ENCODE results near the gene CELF2.

Gene CELF2

DNA sequence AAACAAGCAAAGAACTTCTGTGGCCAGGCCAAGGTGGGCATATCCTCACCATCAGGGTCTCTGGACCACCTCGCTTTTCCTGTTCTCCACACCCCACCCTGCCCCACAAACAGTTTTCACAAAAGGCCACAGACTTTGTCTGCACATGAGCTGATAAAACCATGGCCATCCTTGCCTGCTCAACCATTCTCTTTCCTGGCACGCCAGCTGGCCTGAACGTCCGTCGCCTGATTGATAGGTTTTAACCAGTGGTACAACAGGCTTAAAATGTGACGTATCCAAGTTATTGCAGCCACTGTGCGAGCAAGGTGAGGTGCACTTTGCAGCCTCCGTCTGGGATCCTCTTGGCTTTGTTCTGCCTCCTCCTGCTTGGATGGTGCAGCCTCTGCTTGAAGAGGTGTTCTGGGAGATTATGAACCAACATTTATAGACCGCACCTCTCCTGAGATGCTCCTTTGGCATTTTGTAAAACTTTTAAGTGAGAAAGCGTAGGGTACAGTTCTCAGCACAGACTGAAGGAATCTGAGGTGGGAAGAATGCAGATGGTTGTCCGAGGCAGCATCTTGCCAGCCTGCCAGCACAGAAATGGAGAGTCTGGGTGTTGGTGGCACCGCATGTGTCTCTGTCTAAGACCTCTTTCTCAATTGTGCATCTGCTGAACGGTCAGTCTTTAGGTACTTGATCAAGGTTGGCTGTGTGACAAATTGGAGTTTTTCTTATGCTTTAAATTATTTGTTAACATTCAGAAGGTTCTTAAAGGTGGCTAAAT, 288.3 kb downstream of the CELF2 start:
- DNase-seq, result no peak

DNA sequence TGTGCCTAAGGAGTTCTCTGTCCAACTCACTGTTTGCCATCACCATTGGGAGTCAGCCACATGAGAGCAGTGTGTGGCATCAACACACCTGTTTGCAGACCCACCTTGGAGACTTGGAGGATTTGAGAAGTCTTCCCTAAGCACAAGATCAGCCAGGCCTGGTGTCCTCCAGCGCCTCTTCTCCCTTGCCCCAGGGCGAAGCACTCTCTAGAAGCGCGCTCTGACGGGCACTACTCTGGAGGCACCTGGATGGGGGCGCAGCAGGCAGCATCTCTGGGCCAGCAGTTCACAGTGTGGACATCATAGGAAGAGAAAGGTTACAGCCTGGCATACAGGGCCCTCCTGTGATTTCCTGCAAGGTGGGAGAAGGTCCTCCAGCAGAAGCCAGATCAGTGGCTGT, 289.3 kb downstream of the CELF2 start:
- DNase-seq, result no peak

DNA sequence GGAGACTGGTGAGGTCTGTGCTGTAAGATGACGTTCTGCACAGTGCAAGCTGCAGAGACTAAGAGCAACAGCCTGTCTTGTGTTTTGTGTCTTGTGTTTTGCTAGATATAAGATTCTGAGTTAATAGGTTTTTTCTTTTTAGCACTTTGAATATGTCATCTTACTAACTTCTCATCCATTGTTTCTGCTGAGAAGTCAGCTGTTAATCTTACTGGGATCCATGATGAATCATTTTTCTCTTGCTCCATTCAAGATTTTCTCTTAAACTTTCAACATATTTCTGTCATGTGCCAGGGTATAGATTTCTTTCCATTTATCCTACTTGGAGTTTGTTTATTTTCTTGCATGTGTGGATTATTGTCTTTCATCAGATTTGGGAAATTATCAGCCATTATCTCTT, 290.3 kb downstream of the CELF2 start:
- no peak for DNase-seq

DNA sequence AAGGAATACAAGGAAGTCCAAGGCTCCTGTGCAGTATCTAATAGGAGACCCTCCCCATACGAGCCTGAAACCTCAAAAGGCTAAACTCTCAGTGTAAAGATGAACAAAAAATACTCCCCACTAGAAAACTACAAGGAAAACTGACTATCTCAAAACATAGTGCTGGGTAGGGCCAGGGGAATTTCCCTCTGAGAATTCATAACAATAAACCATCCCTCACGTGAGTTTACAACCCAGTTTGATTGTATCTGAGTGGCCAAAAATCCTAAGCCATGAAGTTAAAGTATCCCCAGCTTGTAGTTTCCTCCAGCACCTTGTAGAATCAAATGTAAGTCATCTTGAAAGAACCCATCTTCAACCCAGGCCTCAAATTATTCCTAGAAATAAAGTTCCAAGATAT, 293.4 kb downstream of the CELF2 start:
- DNase-seq, result no peak

DNA sequence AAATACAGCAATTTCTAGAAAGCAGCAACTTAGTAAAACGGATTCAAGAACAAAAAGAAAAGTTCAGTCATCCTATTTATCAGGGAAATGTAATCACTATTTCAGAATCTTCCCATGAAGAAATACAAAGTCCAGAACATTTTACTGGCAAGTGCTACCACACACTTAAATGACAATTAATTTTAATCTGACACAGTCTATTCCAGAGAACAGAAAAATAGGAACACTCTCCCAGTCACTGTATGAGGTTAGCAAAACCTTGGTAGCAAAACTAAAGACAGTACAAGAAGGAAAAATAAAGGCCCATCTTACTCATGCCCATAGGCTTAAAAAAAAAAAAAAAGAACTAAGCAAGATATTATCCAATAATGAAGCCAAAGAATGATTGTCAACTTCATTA, 295.8 kb downstream of the CELF2 start:
- no peak for DNase-seq

DNA sequence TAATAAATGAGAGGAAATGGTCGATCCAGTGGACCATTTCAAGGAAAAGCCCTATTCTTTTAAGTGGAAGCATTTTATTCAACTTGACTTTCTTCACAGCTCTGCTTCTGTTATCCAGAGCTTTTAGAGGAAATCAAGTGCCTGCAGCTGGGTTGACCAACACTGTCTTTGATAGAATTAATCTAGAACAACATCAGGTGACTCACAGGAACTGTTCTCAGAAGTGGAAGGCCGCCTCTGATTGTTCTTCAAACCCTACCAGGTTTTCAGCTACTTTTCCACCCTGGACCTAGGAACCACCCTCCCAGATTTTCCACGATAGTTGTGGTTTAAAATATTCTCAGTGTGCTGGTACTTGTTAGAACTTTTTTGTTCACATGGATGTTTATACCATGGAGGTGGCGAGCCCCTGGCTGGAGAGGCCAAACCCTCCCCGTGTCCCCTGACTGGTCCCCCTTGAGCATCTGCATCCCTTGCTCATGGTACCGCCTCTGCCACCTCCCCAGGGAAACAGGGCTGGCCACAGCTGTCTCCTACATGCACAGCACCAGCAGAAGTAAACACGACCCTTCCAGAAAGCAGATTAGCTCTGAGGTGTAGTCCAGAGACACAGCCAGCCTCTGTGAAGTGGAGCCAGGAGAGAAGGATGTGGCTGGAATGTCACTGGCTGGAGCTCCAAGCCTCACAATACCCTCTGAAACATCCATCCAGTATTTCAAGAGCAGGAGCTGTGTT, 300.4 kb downstream of the CELF2 start:
- DNase-seq, result no peak

DNA sequence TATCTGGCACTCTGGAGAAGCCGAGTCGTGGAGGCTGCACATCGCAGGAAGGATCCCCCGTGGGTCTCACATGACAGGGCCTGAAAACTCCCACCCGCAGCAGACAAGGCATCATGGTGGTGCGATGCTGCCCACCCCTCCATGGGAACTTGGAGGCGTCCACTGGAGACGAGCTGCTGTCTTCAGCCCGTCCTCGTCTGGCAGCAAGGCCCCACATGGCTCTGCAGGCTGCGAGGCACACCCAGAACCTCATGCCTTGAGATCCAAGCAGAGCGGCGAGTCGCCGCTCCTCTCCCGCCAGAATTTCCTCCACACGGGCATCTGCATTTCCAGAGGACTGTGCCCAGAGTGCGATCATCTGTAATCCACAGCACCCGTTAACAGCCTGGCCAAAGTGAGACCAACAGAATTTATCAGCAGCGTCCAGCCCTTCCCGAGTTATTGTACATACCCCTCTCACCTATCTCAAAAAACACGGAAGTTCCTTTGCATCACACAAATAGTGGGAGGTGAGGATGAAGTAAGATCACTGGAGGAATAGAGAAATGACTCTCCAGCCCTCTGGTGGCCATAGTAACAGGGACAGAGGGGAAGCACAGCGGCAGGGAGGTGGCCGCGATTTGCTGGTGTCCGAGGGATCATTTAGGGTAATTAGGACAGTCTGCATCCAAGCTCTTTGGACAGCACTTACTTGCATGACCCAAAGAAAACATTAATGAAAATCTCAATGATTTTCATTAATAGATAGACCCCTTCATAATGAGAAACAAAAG, 301.3 kb downstream of the CELF2 start:
- no peak for DNase-seq

DNA sequence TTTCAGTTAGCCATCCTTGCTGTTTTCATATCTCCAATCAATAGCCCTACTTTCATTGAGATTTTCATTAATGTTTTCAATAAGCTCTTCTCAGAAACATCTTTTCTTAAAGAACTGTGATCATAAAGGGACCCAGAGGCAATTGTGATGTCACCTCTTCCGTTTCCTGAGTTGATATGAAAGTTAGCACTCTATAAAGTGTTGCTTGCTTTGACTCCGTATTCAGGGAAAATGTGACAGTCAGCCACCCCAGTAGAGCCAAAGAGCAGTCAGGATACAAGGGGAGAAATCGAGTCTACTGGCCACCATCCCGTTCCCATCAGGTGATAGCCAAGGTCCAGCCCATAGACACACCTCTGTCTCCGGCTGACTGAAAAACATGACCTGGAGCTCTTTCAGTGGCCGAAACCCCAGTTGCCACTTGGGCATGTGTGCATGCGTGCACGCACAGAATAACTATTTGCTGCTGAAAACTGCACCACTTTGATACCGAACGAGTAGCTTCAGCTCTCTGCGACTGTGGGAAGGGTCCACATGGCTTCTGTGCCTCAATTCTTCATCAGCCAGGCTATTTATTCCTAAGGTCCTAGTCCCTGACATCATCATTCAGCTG, 302.4 kb downstream of the CELF2 start:
- DNase-seq, result no peak

DNA sequence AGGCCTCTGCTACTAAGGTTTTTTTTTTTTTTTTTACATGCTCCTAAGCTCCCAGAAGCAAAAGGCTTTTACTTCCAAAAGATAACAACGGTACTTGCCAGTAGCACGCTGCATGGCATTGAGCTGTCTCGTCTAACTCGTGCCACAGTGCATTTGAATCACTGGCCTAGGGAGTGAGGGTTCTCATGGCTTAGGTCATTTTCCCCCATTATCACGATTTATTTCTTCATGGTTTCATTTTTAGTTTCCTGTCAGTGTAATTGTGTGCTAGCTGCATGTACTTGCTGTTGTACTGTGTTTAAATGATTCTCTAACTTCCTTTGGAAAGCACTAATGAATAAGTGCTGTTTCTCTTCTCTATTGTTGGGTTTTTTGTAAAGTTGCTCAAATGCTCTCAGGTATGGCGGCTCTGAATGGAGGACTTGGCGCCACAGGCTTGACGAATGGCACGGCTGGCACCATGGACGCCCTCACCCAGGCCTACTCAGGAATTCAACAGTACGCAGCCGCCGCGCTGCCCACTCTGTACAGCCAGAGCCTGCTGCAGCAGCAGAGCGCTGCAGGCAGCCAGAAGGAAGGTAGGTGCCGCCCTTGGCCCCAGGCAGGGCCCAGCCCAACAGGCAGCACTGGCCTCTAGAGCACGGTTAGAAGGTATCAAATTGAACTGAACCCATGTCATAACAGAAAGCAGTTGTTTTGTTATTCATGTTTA, 303.3 kb downstream of the CELF2 start:
- no peak for DNase-seq

DNA sequence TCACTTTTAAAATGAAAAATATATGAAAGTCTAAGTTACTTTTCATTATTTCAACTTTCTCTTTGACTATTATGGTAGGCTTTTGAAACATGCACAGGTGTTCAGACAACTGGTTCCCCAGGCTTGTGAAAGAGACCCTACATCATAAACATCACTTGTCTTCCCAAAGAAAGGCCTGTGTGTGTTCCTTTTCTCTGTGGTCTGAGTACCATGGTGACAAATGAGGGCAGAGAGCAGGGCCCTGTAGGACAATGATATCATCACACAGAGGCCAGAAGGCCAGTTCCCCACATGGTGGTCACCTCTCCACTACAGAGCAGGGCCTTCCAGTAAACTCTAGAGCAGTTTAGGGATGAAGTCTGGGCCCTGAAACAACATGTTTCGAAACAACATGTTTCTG, 305.0 kb downstream of the CELF2 start:
- no peak for DNase-seq

DNA sequence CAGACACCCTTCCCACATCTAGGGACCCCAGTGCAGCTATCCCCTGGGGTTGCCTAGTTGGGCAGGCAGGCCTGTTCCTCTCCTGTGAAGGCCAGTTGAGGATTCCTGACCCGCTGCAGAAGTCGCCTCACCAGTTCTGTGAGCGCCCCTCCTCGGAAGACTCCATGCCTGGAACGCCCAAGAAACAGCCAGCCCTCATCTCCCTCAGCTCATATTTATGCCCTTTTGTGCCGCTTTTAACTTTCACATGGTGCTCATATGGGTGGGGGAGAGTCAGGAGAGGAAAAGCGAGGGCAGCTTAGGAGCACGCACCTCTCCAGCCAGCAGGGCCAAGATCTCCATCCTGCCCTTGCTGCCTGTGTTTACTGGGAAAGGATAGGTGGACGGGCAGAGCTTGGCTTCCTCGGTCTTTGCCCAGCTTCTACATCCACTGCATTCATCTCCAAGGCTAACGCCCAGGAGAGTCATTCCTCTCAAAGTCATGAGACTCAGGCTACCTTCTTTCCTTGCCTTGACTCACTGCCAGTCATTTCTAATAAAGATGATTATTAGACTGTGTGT, 307.2 kb downstream of the CELF2 start:
- DNase-seq, result no peak

DNA sequence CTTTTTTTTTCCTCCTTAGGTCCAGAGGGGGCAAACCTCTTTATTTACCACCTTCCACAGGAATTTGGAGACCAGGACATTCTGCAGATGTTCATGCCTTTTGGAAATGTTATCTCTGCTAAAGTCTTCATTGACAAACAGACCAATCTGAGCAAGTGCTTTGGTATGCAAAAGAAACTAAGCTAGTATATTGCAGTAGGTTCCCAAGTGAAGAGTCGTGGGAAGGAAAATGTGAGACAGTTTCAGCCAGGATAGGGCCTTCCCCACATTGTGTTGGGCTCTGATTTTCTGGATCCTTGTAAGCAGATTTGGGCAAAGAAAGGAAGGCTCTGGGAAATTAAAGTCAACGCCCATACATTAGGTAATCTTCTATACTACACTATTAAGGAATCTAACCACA, 308.1 kb downstream of the CELF2 start:
- DNase-seq, result no peak

DNA sequence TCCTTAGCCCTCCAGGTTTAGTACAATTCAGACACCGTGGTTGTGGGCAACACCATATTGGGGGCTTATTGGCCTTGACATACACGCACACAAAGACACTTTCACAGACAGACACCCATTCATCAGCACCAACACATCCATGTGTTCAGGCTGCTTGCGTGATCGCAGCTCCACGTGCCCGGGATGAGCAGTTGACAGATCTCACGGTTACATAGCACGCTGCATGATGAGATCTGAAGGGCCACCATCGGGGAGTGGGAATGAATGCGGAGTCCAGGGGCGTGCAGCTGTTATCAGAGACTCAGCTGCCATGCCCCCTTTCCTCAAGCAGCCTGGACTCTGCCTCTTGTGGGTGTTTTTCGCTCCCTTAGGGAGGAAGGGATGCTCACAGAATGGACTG, 308.6 kb downstream of the CELF2 start:
- no peak for DNase-seq

DNA sequence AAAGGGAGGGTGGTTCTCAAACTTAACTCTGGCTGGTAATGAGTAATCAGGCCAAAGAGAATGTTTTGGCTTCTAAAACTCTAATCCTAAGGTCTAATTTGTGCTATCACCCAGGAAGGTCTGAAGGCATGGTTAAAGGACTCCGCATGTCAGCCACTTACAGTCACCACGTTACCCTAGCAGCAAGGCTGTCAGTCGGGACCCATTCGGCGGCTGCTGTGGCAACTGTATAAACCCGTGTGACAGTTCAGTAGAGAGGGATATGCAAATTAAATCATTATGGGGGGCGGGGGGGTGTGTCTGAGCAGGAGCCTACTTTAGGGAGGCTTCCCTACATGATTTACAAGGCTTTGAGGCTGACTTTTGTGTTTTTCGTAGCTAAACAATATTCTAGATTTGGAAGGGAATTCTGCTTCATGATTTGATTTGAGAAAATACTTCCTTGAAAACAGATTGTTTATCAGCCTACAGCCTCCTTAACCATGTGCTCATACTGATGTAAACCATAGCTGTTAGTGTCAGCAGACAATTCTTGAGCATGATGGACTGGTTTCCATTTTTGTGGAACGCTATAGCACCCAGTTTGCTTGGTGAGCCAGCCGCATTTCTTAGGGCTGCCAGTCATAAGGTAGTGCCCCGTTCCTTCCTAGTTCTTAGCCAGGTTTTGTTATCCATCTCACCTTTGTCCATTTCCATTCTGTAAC, 309.4 kb downstream of the CELF2 start:
- no peak for DNase-seq

DNA sequence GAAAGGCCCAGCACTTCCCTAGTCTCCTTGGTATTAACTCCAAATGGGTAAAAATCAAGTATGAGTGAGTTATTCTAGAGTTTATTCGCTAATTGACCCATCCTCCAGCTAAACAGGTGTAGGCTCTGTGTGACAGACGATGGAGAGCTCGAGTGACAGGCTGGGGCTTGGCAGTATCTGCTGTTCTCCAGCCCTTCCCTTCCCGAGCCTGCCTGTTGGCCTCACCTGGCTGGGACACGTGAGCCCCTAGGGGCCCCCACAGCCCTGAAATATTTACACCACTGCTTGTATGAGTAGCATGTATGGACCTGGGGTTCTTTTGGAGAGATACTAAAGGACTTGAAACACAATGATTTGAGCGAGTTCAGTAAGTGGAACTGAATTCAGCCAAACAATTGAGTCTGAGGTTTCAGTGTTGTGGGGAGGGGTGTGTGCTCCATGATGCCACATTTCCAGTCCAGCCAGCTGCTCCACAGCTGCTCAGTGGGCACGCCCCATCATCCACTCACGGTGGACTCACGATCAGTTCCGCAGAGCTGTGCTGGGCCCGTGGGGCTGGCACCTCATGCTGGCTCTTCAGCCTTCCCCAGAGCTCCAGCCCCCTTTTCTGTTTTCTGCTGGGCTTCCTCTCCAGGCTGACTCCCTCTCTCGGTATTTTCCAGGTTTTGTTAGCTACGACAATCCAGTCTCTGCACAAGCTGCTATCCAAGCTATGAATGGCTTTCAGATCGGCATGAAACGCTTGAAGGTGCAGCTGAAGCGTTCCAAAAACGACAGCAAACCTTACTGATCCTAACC, 310.8 kb downstream of the CELF2 start:
- DNase-seq, result no peak

DNA sequence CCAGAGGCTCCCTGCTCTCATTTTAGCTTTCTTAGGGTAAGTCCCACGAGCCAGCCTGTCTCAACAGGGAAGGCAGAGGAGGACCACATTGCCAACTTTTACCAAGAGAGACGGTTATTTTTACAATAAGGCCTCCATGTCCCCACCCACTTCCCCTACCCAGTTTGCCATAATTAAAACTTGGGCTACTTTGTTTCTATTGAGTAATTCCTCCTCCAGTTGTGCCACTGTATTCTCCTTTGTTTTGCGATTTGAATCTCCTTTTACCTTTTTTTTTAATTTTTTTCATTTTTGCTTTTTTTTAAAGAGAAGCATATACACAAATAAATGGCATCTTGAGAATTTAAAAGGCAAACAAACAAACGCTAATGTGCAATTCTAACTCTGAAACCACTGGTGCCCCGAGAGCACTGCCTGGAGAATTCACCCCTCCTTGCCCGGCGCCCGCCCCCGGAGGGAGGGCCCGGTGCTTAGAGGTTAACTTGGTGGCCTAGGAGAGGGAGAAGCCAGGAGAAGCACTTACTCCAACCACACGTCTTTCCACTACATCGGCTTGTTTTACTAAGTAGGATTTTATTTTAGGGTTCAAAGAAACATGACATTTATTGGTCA, 311.5 kb downstream of the CELF2 start:
- no peak for DNase-seq

DNA sequence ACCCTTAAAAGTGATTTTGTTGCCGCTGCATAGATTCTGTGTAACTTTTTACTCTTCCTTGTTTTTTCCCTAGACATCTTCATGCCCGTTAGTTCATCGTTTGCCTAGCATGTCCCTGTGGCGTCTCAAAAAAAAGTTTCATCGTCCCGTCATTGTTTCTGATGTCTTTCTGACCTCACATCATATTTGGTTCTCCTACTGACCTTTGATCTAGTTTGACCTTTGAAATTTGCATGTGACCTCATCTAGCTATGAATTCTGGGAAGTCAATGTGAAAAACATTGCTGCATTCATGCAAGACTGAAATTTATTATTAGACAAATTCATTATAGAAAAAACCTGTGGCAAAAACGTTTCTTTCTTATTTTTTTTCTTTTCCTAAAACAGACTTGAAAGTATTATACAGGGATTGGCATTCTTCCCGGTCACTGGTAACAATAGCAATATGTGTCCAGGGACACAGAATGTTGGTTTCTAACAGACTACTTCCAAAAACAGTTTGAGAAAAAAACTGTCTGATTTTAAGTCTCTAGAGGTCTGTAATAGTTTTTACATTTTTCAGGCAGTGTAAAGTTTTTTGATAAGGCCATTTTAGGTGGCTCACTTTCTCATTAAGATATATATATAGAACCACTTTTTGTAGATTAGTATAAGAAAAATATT, 312.8 kb downstream of the CELF2 start:
- DNase-seq, result no peak

DNA sequence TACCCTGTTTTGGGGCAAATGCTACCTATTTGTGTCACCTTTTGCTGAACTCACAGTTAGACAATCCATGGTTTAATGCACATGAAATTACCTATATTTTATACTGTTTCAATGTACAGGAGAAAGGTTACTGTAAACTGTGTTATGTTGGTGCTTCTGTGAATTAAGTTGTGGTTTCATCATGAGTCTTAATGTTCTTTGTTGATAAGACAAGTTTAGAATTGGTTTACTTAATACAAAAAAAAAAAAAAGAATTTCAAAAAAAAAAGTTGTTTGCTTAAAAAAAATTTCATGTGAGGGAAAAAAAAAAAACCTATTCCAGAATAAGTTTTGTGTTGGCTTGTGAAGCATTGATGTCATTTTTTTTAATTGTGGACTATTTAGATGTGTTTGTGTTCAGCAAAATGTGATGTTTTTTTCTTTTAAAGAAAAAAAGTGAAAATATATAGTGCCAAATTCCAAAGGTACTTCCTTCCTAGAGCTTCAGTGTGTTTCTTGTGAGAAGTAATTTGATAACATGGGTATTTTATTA, 313.4 kb downstream of the CELF2 start:
- no peak for DNase-seq

DNA sequence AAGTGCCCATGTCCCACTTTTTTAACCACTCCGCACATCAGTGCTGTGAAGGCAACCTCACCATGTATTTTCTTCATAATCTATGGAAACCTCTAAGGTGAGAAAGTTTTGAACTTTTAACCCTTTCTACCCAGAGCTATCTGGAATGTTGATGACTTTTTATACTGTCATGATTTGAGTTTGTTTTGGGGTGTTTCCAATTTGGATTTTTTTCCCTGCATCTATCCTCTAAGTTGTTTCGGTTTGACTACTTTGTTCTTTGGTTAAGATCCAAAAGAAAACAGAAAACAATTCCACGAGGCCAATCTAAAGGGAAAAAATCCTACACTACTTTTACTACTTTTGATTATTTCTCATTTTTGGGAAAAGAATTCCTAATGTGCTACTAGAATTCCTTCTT, 314.1 kb downstream of the CELF2 start:
- no peak for DNase-seq

DNA sequence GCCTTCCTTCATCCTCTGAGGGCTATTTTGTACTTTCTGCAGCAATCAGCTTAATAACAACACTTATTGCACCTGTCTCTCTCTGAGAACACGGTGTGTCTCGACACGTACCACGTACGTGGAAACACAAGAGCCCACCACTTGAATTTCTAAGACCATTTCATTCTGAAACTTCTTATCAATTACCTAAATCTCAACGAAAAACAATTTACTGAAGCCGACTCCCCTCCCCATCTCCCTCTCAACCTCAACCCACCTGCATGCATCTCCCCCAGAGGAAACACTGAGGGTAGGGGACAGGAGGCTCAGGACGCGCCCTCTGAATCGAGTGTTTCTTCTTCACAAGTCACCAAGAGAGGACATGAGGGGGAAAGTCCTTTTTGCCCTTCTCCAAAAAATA, 315.2 kb downstream of the CELF2 start:
- no peak for DNase-seq

Measured in stimulated activated CD4-positive, alpha-beta T cell treated with anti-CD3 and anti-CD28 coated beads, Interleukin-2, amount 100 ng/mL, for 48 hours (primary cell).